ENCODE data around the gene PUM2.

Gene PUM2

DNA sequence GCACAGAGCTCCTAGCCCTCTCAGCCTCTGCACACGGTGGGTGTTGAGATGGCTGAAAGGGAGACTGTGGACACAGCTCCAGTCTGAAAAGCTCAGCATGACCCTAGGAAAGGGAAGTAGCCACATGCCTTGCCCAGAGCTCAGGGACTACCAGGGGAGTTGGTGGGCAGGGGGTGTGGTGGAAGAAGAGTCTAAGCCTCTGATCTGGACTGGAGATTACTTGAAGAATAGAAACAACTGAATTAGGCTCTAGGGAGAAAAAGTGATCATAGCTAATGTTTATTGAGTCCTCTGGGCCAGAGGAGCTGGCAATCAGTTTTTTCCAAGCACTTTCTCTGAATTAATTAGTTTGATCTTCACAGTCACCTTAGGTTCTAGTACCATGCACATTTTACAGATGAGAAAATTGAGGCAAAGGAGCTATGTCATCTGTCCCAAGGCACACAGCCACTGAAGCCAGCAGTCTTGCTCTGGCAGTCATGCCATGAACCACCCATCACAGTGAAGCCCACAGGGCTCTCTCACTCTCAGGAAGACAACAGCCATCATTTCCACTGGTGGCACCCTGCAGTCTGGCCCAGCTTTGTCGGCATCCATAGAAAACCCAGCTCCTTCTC lies 136.0 kb downstream of the PUM2 start:
- DNase-seq: no peak

DNA sequence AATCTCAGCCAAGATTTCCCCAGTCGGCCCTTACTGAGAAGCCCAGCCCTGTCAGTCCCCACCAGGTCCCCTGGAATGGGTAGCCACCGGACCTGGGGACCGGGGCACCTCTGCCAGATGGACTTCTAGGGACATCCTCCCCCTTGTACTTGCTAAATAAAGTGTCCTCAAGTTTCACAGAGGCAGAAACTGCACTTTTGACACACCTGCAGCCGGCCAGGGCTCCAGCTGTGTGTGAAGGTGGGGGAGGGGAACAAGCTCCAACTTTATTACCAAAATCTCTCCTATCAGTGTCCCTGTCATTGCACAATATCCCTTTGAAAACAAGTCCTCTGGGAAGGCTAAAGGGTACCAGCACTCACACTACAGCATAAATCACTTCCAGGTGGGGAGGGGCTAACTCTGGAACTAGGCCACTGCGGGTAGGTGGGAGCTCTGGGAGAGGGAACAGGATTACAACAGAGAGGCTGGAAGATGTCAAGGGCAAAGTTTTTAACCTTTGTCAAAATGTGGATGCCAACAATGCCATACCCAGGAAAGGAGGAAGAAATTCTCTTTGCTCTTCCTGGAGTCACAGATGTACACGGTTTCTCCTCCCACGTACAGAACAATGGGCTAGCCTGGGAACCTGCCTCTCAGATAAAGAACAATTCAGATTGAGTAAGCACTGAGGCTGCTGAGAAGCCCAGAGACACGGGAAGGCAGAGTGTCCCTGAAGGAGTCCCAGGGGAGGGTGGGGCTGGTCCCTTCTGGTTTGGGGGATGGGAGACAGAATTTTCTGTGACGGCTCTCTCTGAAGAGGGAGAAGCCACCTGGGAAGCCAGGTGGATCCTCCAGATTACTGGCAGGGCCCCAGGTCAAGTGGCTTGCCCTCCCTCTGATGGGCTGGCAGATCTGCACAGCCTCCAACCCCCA lies 136.7 kb downstream of the PUM2 start:
- no peak for DNase-seq

DNA sequence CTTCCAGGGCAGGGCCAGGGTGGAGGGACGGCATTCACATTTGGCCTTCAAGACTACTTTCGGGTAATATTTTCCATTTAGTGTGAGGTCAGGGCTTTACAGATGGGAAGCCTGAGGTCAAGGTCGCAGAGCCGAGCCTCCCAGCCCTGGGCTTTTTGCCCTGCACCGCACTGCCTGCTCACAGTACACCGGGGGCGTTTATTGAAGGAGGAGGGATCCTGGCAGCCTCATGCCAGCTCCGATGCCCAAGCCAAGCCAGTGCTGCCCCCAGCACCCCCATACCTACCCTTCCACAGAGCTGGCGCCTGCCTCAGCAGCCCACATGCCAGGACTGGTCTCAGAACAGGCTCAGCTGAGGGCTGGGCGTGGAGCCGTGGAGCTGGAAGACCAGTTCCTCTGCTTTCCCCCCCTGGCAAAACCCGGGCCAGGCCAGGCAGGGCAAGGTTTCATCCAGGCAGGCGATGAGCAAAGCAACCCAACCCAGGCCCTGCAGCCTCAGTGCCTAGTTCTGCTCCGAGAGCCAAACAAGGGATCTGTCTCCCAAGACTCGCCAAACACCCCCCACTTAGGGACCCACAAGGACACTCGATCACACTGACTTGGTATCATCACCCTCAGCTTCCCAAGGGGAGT lies 137.7 kb downstream of the PUM2 start:
- no peak for DNase-seq

DNA sequence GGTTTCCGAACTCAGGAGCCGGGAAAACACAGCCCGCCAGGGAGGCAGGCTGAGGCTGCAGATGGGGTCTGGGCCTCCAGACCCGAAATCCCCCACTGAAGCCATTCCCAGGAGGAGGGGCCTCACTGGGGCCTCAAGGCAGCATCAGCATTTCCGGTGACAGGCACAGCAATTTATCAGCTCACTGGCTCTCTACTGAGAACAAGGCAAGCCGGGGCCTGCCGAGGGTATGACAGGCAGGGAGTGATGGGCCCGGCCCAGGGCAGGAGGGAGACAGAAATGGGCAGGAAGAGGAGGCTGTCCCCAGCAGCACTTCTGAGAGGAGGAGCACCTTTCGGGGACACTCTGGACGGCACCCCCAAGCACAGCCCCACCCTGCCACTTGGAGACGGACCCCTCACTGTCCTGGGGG lies 138.2 kb downstream of the PUM2 start:
- DNase-seq: no peak

DNA sequence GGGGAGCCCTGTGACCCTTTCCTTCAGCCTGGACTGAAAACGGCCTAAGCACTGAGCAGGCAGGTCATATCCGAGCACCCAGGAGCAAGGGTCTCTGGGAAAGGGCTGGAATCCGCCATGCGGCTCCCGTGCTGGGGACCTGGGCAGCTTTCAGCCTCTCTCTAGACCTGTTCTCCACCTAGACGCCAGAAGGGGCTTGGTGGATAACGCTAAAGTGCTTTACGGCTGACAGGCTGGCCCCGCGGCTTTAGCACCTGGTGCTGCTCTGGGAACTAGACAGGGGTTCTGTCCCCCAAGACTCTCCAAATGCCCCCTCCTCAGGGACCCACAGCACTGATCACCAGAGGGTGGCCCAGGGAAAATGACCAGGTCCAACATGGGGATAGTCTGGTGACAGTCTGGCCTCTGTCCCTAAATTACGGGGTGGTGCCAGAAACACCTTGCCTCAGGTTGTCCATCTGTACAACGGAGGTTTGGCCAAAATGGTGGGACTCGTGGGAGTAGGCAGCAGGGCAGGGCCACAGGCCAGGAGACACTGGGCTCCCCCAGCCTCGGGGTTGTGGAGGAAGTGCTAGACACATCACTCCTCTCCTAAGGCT lies 138.7 kb downstream of the PUM2 start:
- DNase-seq: no peak

DNA sequence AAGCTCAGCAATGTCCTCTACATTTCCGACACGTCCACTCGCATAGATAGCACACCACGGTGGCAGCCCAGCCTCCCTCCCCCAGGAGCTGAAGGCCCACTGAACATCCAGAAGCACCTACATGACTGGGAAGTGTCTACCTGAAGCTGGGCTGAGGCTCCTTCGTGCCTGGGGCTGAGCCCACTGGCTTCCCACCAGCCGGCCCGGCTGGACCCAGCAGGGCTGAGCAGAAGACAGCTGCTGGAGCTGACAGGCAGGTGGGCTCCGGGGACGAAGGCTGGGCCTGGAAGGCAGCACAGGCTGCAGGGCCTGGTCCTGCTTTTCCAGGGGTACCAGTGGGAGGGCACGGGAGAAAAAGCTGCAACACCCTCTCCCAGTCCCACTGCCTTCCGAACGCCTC lies 139.2 kb downstream of the PUM2 start:
- no peak for DNase-seq

DNA sequence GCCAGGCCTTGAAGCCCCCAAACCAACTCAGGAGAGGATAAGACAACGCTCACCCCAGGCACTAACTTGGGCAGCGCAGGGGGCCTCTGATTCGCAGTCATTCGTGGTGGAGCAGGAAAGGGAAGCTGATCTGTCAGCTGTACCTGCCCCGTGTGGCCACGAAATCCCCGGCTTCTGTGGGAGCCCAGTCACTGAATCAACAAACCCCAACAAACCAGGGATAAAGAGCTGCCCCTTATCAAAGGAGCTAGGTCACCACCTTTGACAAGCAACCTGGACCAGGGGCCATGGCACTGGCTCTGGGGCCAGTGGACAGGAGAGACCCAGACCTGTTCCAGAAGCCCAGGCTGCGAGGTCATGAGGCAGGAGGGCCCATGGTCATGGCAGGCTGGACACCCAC lies 140.2 kb downstream of the PUM2 start:
- DNase-seq: no peak

DNA sequence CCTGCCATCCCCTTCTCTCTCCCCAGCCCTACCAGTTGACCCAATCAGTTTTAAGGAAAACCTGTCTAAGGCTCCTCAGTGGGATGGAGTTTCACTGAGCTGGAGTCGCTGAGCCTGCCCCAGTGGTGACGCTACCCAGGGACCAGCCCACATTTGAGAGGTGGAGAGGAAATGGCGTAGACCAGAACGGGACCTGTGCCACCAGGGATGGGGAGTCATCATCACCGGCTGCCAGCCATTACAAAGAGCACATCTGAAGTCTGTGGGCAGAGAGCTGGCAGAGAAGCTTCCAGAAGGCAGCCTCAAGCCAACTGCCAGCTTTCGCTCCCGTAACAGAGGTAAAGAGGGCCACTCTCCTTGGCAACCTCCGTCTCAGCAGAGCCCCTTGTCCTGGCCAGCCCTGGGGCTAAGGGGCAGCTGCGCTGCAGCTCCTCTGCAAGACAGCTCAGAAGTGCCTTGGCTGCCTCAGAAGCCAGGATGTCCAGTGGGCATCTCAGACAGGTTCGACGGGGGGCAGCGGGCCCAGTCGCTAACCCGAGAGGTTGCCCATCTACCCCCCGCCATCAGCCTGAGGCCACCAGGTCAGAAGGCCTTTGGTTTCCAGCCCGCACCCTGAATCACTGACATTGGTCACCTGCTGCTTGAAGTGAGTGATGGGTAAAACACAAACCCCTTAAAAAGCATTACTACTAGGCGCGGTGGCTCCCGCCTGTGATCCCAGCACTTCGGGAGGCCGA lies 141.1 kb downstream of the PUM2 start:
- no peak for DNase-seq

DNA sequence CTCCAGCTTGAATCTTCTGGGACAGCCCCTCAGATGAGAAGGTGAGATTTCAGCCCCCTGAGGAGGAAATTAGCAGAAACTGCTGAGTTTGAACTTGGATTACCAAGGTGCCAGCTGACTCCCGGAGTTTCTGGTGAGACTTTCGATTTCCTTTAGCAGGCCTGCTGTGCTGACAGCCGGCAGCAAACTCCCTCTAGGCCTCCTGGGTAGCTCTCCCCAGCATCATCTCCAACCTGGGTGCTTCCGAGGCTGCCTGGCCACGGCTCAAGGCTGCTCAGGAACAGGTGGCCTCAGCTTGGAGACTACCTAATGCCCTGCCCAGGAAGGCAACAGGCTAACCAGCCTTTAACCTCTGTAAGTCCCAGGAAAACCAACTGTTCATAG lies 142.2 kb downstream of the PUM2 start:
- DNase-seq: no peak

DNA sequence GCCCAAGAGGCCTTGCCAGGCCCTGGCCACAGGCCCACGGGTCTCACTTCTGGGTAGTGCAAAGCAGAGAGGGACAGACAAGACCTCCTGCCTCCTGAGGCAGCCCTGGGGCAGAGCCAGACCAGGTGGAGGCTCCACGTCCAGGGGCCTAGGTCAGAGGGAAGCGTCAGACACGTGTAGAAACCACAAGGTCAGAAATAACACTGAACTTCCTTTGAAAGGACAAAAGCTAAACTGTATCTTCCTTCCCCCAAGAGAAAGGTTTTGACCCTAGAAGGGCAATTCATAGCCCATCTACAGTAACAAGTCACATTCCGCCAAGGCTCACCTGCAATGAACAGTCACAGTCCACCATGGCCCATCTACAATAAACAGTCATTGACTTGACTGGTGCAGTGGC lies 143.6 kb downstream of the PUM2 start:
- DNase-seq: no peak

DNA sequence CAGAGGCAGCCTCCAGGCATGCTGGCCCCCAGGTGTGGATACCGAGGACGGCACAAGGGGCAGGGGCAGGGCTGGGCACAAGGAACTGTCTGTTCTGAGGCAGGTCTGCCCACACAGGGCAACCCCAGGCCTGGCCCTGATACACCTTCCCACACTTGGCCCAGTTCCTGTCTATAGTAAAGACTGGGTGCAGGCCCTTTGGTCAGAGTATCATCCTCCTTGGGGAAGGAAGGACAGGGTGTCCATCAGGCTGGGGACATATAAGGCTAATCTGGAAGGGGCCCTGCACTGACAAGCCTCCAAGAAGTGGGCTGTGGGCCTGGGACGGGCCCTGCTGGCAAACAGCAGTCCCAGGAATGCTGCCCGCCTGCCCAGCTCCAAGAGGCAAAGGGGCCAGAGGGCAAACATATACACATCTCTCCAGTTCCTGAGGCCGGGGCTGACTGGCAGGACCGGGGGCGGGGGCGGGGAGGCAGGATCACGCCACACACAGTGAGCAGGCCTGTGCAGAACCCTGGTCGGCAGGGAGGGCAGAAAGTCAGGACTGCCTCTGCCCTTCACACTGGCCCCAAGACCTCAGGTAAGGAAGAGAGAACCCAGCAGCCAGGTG lies 144.6 kb downstream of the PUM2 start:
- DNase-seq: no peak

DNA sequence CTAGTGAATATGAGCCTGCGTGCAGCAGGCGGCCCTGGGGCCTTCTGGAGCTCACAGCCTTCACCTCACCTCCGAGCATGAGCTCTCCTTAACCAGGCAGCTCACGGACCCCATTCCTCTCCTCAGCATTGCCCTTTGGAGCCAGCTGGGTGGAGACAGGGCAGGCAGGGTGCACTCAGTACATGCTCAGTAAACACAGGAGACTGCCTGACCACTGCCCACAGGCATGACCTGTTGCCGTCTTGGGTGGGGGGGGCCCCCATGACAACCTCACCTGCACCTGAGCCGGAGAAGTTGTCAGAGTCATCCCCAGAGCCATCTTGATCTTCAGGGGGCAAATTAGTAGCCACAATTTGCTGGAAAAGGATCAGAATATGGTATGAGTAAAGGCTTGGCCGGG lies 145.6 kb downstream of the PUM2 start:
- DNase-seq: no peak

DNA sequence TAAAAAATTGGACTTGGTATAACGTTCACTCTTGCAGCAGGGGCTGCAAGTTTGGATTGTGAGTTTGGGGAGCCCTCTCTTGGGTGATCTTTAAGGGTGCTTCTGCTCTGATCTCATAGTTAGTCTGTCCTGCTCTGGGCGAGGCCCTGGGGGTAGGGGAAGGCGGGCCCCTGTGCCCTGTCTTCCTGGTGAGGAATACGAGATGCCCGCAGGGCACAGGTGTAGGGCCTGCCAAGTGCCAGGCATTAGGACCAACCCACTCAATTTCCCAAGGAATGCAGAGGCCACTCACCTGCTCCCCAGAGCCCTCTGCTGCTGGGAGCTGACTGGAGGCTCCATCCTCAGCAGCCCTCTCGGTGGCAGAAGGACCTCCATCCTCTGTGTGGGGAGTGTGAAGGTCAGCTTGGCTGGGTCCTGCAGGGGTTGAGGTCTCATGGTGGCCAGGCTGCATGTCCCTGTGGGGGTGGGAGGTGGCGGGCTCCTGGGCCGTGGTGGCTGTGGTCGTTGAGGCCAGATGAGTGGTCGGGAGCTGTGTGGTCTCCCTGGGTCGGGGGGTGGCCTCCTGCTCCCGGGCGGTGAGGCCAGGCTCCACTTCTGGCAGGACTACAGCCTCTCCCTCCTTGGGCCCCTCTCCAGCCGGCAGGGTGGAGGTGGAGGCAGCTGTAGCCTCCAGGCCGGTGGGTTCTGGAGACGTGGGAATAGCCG lies 147.0 kb downstream of the PUM2 start:
- DNase-seq: no peak

DNA sequence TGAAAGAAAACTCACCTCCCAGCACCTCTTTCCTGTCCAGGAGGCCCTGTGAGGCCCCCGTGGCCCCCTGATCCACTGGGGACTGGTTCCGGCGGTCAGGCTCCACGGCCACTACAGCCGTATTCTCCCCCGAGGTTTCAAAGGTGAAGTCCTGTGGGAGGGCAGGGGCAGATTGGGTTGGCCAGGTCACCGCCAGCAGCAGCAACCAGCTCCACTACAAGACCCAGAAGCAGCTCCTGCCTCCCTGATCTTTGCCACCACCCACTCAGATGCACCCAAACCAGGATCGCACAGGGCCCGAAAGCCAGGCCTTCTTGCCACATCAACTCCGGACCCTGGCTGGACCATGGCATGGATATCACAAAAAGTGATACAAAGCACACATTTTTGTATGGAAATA lies 147.6 kb downstream of the PUM2 start:
- DNase-seq: no peak

DNA sequence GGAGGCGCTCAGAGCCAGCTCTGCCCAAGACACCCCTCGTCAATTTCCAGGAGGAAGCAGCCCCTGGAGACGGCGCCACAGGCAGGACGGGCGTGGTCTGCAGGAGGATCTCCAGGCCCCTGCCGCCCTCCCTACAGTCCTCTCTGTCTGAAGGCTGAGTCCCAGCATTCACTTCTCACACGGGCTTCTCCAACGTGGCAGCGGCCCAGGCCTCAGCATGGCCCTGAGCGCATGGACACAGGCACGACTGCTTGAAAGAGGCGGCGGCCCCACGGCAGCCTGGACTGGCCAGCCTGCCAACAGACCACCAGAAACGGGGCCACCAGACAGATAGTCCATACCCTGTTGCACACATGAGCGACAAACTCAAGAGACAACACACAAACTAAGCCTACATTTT lies 149.0 kb downstream of the PUM2 start:
- no peak for DNase-seq

DNA sequence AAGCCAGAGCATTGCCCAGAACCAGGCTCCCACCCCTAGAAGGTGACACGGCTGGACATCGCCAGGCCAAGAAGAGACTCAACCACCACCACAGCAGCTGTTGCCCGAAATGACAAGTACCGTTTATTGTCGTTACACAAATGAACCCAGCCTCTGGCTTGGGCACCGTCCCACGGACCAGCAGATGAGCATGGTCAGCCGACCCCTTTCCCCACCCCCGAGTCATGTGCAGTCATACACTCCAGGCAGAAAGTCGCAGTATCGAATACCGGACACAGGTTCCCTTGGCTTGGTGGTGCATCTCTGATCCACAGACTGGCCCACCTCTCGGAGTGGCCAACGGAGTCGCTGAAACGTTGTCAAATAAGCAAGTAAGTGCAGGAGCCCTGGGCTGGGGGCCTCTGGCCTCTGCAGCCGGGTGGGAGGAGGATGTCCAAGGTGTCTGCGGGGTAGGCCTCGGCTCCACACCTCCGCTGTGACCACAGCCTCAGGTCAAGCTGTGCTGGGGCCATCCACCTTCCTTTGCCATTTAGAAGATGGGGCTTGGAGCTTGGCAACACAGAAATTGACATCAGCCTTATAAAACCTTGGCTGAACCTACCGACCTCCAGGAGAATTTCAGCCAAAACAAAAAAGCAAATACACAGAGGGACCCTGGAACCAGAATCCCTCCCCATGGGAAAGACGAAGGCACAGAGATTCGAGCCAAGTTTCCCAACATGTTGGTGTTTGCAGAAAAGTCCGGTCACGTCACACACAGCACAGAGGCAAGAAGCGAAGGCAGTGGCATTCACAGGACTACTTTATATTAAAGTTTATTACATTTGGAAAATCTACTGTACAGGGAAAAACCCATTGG lies 149.7 kb downstream of the PUM2 start:
- DNase-seq: no peak

DNA sequence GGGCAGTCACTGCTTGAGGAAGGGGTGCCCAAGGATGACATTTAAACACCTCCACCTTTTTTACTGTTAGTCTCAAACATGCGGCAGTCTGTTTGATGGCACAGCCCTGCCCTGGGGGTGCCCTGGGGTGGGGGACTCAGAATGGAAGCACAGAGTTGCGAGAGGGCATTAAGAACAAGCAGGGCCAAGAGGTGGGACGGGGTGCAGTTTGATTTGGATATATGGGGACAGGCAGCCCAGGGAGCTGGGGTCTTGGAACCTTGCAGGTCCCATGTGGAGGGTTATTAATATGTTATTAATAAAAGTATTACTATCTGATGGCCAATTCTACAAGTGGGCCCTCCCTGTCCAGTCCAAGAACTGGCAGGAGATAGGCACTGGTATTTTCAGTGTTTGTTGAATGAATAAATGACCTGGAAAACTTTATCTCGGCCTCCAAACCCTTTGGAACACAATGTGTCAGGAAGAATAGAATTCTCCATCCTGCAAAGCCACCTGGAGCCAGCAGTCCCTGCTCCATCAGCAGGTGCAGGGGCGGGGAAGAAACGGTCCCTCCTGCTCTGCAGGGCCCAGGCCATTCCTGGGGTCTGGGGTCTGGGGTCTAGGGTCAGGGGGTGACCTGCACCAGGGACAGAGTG lies 150.9 kb downstream of the PUM2 start:
- DNase-seq: no peak

DNA sequence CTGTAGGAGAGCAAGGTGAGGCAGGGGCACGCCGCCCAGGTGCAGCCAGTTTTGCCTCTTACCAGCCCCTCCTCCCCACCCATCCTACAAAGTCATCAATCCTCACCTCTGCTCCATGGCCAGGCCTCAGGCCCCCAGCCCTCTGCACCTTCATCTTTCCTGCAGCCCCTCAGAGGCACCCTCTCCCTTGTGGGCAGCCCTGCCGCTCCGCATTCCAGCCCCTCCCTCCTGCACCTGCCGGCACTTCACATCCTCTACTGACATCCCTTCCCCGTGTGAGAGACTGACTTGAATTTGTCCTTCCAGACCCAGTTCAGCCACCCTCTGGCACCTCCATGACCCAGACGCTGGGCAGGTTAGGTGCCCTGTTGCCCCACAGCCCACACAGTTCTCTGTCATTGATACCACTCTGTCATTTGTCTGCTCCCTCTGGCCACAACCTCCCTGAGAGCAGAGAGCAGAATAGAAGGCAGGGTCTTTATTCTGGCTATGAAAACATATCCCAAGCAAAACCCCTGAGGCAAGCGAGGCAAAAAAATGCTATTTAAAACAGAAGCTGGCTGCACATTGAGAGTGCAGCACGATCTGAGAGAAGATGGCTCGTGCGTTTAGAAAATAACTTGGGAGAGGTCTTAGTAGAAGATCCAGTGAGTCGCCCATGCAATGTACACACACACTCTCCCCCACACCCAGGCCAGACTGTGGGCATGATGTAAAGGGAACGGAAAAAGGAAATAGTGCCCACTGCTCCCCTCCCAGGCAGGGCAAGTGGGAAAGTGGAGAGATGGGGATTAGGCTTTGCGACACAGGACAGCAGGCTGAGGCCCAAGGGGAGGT lies 151.6 kb downstream of the PUM2 start:
- no peak for DNase-seq

Data from NCI-H1417 treated with DMSO at 0.1 percent for 48 hours (cell line).